GM13977 (cell line): ENCODE results near the gene IFT122.

Experiments used
- DNase-seq: peaks from one replicate; pipeline ENCODE4 v3.0.0; 2012; ENCODE audit warnings: low spot score
- in situ Hi-C: fragments of 300-500 bp; cut with MboI; formaldehyde crosslinking; loops from one replicate; pipeline ENCODE4 v1.12.0; 2022; ENCODE audit warnings: low sequenced_read_pairs, low pct_unique_long_range_greater_than_20kb, mixed read lengths, inconsistent platforms; ENCODE audit not compliant: unreplicated experiment
- TF ChIP-seq, protein P1 (sequence below): IDR thresholded peaks from 2 replicates; pipeline ENCODE4 v1.5.1; 2012; ENCODE audit warnings: mild to moderate bottlenecking, control low read depth; ENCODE audit not compliant: insufficient read depth; ENCODE audit errors: extremely low read depth, missing control alignments

The IFT122 gene

DNA sequence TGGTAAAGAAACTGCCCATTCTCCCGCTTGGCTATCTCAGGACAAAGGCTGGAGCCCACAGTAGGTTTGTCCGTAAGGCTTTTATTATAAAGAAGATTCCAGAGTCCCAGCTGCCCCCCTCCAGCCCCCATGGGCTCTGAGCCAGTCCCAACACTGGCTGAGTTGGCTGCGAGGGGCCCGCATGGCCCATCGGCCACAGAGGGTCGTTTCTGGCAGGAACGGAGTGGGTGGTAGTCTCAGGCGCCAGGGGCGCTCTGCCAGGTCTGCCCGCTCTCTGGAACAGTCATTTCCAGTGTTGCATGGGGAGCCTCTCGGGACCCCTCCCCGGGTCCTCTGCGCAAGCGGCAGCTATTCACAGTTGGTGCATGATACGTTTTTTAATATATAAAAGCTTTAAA, 115.1 kb downstream of the IFT122 start:
- TF ChIP-seq, protein P1, sequence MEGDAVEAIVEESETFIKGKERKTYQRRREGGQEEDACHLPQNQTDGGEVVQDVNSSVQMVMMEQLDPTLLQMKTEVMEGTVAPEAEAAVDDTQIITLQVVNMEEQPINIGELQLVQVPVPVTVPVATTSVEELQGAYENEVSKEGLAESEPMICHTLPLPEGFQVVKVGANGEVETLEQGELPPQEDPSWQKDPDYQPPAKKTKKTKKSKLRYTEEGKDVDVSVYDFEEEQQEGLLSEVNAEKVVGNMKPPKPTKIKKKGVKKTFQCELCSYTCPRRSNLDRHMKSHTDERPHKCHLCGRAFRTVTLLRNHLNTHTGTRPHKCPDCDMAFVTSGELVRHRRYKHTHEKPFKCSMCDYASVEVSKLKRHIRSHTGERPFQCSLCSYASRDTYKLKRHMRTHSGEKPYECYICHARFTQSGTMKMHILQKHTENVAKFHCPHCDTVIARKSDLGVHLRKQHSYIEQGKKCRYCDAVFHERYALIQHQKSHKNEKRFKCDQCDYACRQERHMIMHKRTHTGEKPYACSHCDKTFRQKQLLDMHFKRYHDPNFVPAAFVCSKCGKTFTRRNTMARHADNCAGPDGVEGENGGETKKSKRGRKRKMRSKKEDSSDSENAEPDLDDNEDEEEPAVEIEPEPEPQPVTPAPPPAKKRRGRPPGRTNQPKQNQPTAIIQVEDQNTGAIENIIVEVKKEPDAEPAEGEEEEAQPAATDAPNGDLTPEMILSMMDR, result no peak
- DNase-seq, result no peak
- in situ Hi-C loops, result no loop called here

DNA sequence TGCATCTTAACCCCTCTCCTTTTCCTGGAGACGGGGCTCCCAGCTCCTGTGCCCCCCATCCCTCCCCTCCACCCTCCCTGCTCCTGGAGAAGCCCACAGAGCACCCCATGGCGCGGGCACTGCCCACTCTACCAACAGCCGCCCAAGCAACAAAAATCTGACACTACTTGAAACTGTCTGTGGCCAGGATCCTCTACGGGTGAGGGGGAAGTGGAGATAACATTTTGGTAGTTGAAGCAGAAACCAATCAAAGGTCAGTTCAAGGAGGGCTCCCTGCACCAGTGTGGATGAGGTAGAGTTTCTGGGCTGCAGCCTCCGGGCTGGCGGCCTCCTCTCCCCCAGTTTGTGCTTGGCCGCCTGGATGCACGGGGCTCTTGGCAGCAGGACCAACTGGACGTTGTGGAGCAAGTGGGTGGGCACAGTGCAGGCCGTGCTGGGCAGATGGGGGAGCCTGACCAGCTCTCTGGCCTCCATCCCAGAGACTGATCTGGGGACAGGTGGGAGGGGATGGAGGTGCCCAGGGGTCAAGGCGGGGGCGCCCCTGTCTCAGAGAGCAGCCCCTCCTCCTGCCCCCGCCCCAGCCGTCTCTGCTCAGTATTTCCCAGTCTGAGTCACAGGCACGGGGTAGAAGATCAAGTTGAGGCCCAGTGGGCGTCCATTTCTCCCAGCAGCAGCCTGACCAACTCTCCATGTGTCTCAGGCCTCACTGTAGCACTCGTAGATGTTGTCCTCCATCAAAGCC, 115.8 kb downstream of the IFT122 start:
- DNase-seq, result no peak
- TF ChIP-seq, protein P1, result no peak
- in situ Hi-C loops, result no loop called here

DNA sequence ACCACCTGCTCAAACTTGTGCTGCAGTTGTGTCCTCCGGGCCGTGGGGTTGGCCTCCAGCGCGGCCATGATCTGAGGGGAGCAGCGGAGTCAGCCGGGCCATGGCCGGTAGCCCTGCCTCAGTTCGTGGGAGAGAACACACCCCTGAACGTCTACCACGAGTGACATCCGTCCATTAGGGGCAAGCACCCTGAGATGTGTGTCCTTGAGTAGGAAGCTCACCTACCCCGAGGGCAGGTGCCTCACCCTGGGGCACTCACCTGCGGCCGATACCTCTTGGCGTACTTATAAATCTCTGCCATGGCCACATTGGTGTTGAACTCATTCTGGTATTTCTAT, 116.3 kb downstream of the IFT122 start:
- in situ Hi-C loops, result no loop called here
- TF ChIP-seq, protein P1, result no peak

DNA sequence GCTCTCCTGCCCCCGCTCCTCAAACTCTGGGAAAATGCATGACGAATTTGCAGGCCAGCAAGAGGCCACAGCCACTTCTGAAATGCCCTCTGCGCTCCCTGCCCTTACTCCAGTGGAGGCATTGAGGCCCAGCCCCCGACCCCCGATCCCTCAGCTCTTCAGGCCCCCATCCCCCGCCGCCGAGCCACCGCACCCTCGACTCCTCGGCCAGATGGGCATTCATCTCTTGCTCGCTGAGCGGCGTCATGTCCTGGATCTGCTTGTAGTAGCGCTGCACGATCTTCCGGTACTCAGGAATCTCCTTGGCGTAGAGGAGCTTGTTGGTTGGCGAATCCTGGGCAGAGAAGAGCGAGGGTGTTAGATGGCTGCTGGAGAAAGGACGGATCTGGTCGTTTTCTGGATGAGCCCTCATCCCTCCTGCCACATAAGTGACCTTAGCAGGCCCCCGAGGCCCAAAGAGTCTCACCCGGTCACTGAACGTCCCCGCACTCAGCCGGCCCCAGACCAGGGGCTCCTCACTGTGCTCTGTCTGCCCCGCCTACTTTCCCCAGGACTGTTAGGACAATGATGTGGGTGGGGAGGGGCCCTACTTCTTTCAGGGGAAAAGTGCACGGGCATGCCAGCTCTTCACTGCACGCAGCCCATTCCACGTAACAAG, 117.0 kb downstream of the IFT122 start:
- DNase-seq, result no peak
- in situ Hi-C loops, result no loop called here
- TF ChIP-seq, protein P1, result no peak

More for the DNA sequence above, 116.3 kb downstream of the IFT122 start:
- no peak for DNase-seq

DNA sequence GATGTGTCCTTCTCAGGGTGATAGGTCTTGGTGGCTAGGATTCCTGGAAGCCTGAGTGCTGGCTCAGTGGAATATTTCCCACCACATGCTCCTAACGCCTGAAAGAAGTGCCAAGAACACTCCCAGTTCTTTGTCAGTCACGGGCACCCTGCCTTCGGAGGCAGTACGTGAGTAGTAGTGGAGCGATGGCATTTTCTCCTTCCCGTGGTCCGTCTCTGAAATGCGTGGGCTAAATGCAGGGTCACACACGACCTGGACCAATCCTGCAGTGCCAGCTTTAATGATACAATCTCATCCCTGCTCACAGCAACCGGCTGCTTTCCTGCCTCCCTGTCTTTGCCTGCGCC, 117.5 kb downstream of the IFT122 start:
- in situ Hi-C loops, result no loop called here
- TF ChIP-seq, protein P1, result no peak
- no peak for DNase-seq

DNA sequence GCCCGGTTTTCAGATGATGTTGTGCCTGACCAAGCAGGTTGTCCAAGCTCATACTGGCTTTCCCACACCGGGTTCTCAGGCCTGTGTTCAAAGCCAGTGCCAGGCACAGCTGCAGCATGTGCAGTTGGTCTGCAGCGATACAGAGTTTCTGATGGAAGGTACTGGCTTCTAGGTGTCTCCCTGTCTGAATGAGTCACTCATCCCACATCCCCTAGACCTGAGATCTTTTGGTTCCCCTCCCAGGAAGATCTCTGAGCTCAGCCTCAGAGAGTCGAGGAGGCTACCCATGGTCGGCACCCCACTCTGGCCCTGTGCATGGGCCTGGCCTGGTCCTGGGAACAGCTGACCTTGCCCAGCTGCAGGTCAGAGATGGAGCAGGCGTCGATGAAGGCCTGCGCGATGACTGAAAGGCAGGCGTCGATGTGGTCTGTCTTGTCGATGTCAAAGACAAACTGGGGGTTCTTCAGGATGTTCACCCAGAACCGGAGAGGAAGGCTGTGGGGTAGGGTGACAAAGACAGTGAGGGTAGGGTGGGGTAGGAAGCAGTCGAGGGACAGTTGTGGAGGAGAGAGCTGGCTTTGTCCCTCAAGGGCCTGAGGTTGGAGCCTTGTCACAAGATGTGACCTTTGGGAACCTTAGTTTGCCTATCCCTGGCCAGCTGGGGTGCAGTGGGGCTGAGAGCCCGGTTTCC, 118.2 kb downstream of the IFT122 start:
- in situ Hi-C loops, result no loop called here
- no peak for DNase-seq
- TF ChIP-seq, protein P1, result no peak
